SK-N-SH treated with all-trans-retinoic acid at 6 μM for 48 hours (cell line): ENCODE results near the gene HECTD4.

Experiments used
- ARNTL ChIP-seq: fragments of 450-650 bp; formaldehyde crosslinking; IDR thresholded peaks from 2 replicates; pipeline ENCODE4 v1.5.0; 2020; ENCODE audit warnings: low read depth, mild to moderate bottlenecking, moderate library complexity, borderline replicate concordance
- CSDC2 ChIP-seq: fragments of 250-450 bp; sonication (Bioruptor Pico); IDR thresholded peaks from 2 replicates; pipeline ENCODE4 v1.5.0; 2020; ENCODE audit warnings: mild to moderate bottlenecking, moderate library complexity
- RARB ChIP-seq: fragments of 250-450 bp; sonication (Bioruptor Pico); IDR thresholded peaks from 2 replicates; pipeline ENCODE4 v1.8.0; 2021; ENCODE audit warnings: mild to moderate bottlenecking, moderate library complexity
- SNAI2 ChIP-seq: fragments of 250-450 bp; sonication (Bioruptor Pico); IDR thresholded peaks from 2 replicates; pipeline ENCODE4 v1.5.0; 2020; ENCODE audit warnings: mild to moderate bottlenecking, moderate library complexity
- ZFP3 ChIP-seq: fragments of 250-450 bp; sonication (Bioruptor Pico); IDR thresholded peaks from 2 replicates; pipeline ENCODE4 v1.5.0; 2020; ENCODE audit warnings: mild to moderate bottlenecking, moderate library complexity
- ZNF565 ChIP-seq: fragments of 450-650 bp; formaldehyde crosslinking; conservative IDR thresholded peaks from 2 replicates; pipeline ENCODE4 v1.5.0; 2020; ENCODE audit warnings: low read depth, mild to moderate bottlenecking, moderate library complexity
- TF ChIP-seq, protein P1 (sequence below): fragments of 250-450 bp; sonication (Bioruptor Pico); IDR thresholded peaks from 2 replicates; pipeline ENCODE4 v1.8.0; 2020; ENCODE audit warnings: mild to moderate bottlenecking, moderate library complexity, borderline replicate concordance
- TF ChIP-seq, protein P2 (sequence below): fragments of 250-450 bp; sonication (Bioruptor Pico); IDR thresholded peaks from 2 replicates; pipeline ENCODE4 v1.5.1; 2020; ENCODE audit warnings: low read depth, mild to moderate bottlenecking, moderate library complexity

DNA sequence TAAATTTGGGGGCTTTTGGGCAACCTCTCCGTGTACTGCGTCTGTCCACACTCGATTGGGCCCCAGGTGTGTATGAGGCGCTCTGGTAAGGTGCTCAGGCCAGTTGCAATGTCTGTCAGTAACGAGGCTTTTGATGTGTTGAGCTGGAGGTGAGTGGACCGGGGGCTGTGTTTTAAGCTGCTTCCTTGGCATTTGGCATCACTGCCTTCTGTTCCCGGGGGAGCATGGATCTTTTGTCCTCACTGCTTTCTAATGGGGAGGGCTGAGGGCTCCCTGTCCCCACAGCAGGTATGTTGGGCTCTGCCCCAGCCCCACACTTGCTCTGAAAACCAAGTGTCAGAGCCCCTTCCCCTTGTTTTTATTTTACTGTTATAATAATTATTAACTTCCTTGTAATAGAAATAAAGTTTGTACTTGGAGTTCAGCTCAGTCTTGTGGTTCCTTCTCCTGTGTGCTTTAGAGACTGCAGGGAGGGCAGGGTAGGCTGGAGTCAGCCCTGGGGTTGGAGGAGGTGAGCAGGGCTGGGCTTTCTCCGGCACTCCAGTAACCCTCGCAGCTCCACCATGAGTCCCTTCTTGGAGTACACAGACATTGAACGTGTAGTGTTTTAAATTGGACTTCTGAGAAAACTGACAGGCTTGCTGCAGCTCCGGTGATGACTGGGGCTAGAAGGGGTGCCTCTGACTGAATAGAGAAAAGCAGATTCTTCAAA, 228.9 kb downstream of the HECTD4 start:
- TF ChIP-seq CSDC2 (CRISPR knock-in tag) (no peak), ZNF565 (CRISPR knock-in tag) (no peak), SNAI2 (CRISPR knock-in tag) (no peak), RARB (CRISPR knock-in tag) (no peak), ZFP3 (CRISPR knock-in tag) (no peak), ARNTL (CRISPR knock-in tag) (no peak)
- TF ChIP-seq, protein P1, sequence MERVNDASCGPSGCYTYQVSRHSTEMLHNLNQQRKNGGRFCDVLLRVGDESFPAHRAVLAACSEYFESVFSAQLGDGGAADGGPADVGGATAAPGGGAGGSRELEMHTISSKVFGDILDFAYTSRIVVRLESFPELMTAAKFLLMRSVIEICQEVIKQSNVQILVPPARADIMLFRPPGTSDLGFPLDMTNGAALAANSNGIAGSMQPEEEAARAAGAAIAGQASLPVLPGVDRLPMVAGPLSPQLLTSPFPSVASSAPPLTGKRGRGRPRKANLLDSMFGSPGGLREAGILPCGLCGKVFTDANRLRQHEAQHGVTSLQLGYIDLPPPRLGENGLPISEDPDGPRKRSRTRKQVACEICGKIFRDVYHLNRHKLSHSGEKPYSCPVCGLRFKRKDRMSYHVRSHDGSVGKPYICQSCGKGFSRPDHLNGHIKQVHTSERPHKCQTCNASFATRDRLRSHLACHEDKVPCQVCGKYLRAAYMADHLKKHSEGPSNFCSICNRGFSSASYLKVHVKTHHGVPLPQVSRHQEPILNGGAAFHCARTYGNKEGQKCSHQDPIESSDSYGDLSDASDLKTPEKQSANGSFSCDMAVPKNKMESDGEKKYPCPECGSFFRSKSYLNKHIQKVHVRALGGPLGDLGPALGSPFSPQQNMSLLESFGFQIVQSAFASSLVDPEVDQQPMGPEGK (CRISPR knock-in tag) = no peak
- TF ChIP-seq, protein P2, sequence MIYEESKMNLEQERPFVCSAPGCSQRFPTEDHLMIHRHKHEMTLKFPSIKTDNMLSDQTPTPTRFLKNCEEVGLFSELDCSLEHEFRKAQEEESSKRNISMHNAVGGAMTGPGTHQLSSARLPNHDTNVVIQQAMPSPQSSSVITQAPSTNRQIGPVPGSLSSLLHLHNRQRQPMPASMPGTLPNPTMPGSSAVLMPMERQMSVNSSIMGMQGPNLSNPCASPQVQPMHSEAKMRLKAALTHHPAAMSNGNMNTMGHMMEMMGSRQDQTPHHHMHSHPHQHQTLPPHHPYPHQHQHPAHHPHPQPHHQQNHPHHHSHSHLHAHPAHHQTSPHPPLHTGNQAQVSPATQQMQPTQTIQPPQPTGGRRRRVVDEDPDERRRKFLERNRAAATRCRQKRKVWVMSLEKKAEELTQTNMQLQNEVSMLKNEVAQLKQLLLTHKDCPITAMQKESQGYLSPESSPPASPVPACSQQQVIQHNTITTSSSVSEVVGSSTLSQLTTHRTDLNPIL = no peak
